ENCODE data around the gene DNAJB8.

DNAJB8 gene

GRCh38 chr3:128422762-128423524, 43.7 kb downstream of the DNAJB8 start:
- DNase-seq (ENCODE audit: low read depth, low spot score), result no peak
- no peak overlapping the region for H3K4me3 ChIP-seq (ENCODE audit: low read length)

GRCh38 chr3:128421966-128422365, 44.7 kb downstream of the DNAJB8 start:
- no peak overlapping the region for H3K4me3 ChIP-seq (ENCODE audit: low read length)
- no peak for DNase-seq (ENCODE audit: low read depth, low spot score)

GRCh38 chr3:128421439-128421836, 45.3 kb downstream of the DNAJB8 start:
- H3K4me3 ChIP-seq (ENCODE audit: low read length), result no peak overlapping the region
- no peak for DNase-seq (ENCODE audit: low read depth, low spot score)

GRCh38 chr3:128420720-128421438, 45.8 kb downstream of the DNAJB8 start:
- H3K4me3 ChIP-seq (ENCODE audit: low read length), result no peak overlapping the region
- no peak for DNase-seq (ENCODE audit: low read depth, low spot score)

- H3K4me3 ChIP-seq (ENCODE audit: low read length), result no peak overlapping the region
- no peak for DNase-seq (ENCODE audit: low read depth, low spot score)
Observed at GRCh38 chr3:128420289-128420688, 46.4 kb downstream of the DNAJB8 start.

- no peak for DNase-seq (ENCODE audit: low read depth, low spot score)
- no peak overlapping the region for H3K4me3 ChIP-seq (ENCODE audit: low read length)
Observed at GRCh38 chr3:128419311-128419710, 47.4 kb downstream of the DNAJB8 start.

- H3K4me3 ChIP-seq (ENCODE audit: low read length), result no peak overlapping the region
- DNase-seq (ENCODE audit: low read depth, low spot score), result no peak
Observed at GRCh38 chr3:128418900-128419299, 47.8 kb downstream of the DNAJB8 start.

- H3K4me3 ChIP-seq (ENCODE audit: low read length), result no peak overlapping the region
- DNase-seq (ENCODE audit: low read depth, low spot score), result no peak
Observed at GRCh38 chr3:128416578-128417211, 50.0 kb downstream of the DNAJB8 start.

GRCh38 chr3:128415773-128416577, 50.7 kb downstream of the DNAJB8 start:
- DNase-seq (ENCODE audit: low read depth, low spot score), result no peak

GRCh38 chr3:128415200-128415772, 51.4 kb downstream of the DNAJB8 start:
- no peak for DNase-seq (ENCODE audit: low read depth, low spot score)
- no peak overlapping the region for H3K4me3 ChIP-seq (ENCODE audit: low read length)

More at GRCh38 chr3:128415773-128416577, 50.7 kb downstream of the DNAJB8 start:
- H3K4me3 ChIP-seq (ENCODE audit: low read length), result no peak overlapping the region

GRCh38 chr3:128413413-128414205, 53.1 kb downstream of the DNAJB8 start:
- no peak overlapping the region for H3K4me3 ChIP-seq (ENCODE audit: low read length)
- no peak for DNase-seq (ENCODE audit: low read depth, low spot score)

GRCh38 chr3:128413003-128413370, 53.7 kb downstream of the DNAJB8 start:
- no peak overlapping the region for H3K4me3 ChIP-seq (ENCODE audit: low read length)
- no peak for DNase-seq (ENCODE audit: low read depth, low spot score)

Measured in Jurkat, Clone E6-1 (cell line).